H1 (cell line): Measurements from ENCODE around the gene ADGRV1. TPM values are rescaled to one million over a fixed set of nuclear protein-coding genes. Genes with fewer than 3 reads are reported as not detected.

ENCODE experiments used
- CTCF ChIA-PET: fragments of 300-600 bp; sonication (Branson Sonifier 250); formaldehyde crosslinking; loops from one replicate; lab custom pipeline; 2021; ENCODE audit not compliant: partially characterized antibody; lab: Charles Lee
- POLR2A ChIA-PET: fragments of 300-600 bp; sonication (Branson Sonifier 250); formaldehyde crosslinking; loops from one replicate; lab custom pipeline; 2021; ENCODE audit warnings: inconsistent platforms; ENCODE audit not compliant: partially characterized antibody; lab: Charles Lee
- DNase-seq, 2 experiments: peaks; one replicate each; pipeline versions ENCODE4 v3.0.0 to v3.0.0-alpha.2; 2010 to 2022; ENCODE audit warnings: low spot score in 2 of 2, low read depth in 1 of 2, mixed read lengths in 1 of 2
- FAIRE-seq: peaks from 2 replicates; lab custom pipeline; 2011; peaks lifted over from hg19 to GRCh38; lab: Jason Lieb, UNC
- H2AFZ ChIP-seq: 2 replicates; pipeline ENCODE4 v1.8.1; 2012; ENCODE audit warnings: low read length, inconsistent platforms
- H2AK5ac ChIP-seq: 2 replicates; pipeline ENCODE4 v1.6.1; 2013; ENCODE audit warnings: low read depth, low read length
- H2BK120ac ChIP-seq: replicated peaks from 2 replicates; pipeline ENCODE3; 2013; ENCODE audit warnings: low read depth, low read length, inconsistent platforms
- H2BK12ac ChIP-seq: 2 replicates; pipeline ENCODE4 v1.6.1; 2013; ENCODE audit warnings: low read depth, low read length
- H2BK15ac ChIP-seq: 2 replicates; pipeline ENCODE4 v1.6.1; 2013; ENCODE audit warnings: low read length
- H2BK20ac ChIP-seq: 2 replicates; pipeline ENCODE4 v1.6.1; 2013; ENCODE audit warnings: low read length
- H2BK5ac ChIP-seq: 2 replicates; pipeline ENCODE4 v1.6.1; 2013; ENCODE audit warnings: low read depth, low read length
- H3K14ac ChIP-seq: 2 replicates; pipeline ENCODE4 v1.6.1; 2013; ENCODE audit warnings: inconsistent platforms; ENCODE audit not compliant: insufficient read length
- H3K18ac ChIP-seq: 2 replicates; pipeline ENCODE4 v1.6.1; 2013; ENCODE audit warnings: low read length; ENCODE audit errors: extremely low read depth
- H3K23ac ChIP-seq: 2 replicates; pipeline ENCODE4 v1.6.1; 2013; ENCODE audit warnings: inconsistent platforms; ENCODE audit not compliant: insufficient read length
- H3K23me2 ChIP-seq: 2 replicates; pipeline ENCODE4 v1.6.1; 2013; ENCODE audit warnings: low read depth, low read length
- H3K27ac ChIP-seq: 2 replicates; pipeline ENCODE4 v1.6.1; 2011; ENCODE audit warnings: low read depth, low read length, inconsistent platforms
- H3K27me3 ChIP-seq, 4 experiments: replicated peaks in 1 of 4; 1 replicate in 1 of 4; 2 replicates in 3 of 4; pipeline versions ENCODE4 v1.6.1 to v1.8.1; 2011 to 2013; ENCODE audit warnings: low read length in 3 of 4, mild to moderate bottlenecking in 3 of 4, inconsistent platforms in 2 of 4, mixed read lengths in 2 of 4, moderate library complexity in 1 of 4; ENCODE audit not compliant: control insufficient read depth in 3 of 4, insufficient read depth in 3 of 4; ENCODE audit errors: extremely low read depth in 1 of 4
- H3K36me3 ChIP-seq, 4 experiments: 2 replicates each; pipeline versions ENCODE4 v1.6.1 to v1.8.1; 2011 to 2013; ENCODE audit warnings: mild to moderate bottlenecking in 4 of 4, low read length in 3 of 4, moderate library complexity in 2 of 4, control low read depth in 1 of 4, inconsistent platforms in 1 of 4; ENCODE audit not compliant: insufficient read depth in 4 of 4, control insufficient read depth in 2 of 4
- H3K4ac ChIP-seq: replicated peaks from 2 replicates; pipeline ENCODE3; 2013; ENCODE audit warnings: low read length, low read depth, mixed read lengths, inconsistent platforms; ENCODE audit not compliant: insufficient read length
- H3K4me1 ChIP-seq, 4 experiments: replicated peaks in 1 of 4; 1 replicate in 1 of 4; 2 replicates in 3 of 4; pipeline versions ENCODE4 v1.6.1 to v1.8.1; 2011 to 2013; ENCODE audit warnings: low read length in 3 of 4, inconsistent platforms in 2 of 4, mixed read lengths in 1 of 4; ENCODE audit not compliant: insufficient read depth in 4 of 4, control insufficient read depth in 3 of 4
- H3K4me2 ChIP-seq, 2 experiments: 2 replicates each; pipeline versions ENCODE4 v1.6.1 to v1.8.1; 2011 to 2013; ENCODE audit warnings: low read depth in 2 of 2, low read length in 2 of 2, control low read depth in 1 of 2, inconsistent platforms in 1 of 2, mild to moderate bottlenecking in 1 of 2; ENCODE audit not compliant: insufficient read depth in 1 of 2
- H3K4me3 ChIP-seq, 4 experiments: fragments of 200-600, 300-600 bp in 1 of 4; sonication (generic), shearing (Covaris generic), sonication (Bioruptor Twin) in 1 of 4; 2 replicates each; pipeline versions ENCODE4 v1.5.1 to v1.8.1; 2011 to 2016; ENCODE audit warnings: low read length in 4 of 4, low read depth in 3 of 4, control low read depth in 2 of 4, inconsistent platforms in 2 of 4, mild to moderate bottlenecking in 2 of 4, mixed read lengths in 1 of 4, moderate library complexity in 1 of 4; ENCODE audit not compliant: insufficient read depth in 2 of 4; ENCODE audit errors: extremely low read depth in 1 of 4
- H3K56ac ChIP-seq: replicated peaks from 2 replicates; pipeline ENCODE3; 2013; ENCODE audit warnings: low read depth, mild to moderate bottlenecking, mixed read lengths, low read length, inconsistent platforms; ENCODE audit not compliant: insufficient read length
- H3K79me1 ChIP-seq: 2 replicates; pipeline ENCODE4 v1.6.1; 2013; ENCODE audit warnings: low read depth, low read length, control low read depth
- H3K79me2 ChIP-seq, 2 experiments: 2 replicates each; pipeline versions ENCODE4 v1.6.1 to v1.8.1; 2012 to 2013; ENCODE audit warnings: low read length in 2 of 2, mild to moderate bottlenecking in 2 of 2, inconsistent platforms in 1 of 2; ENCODE audit not compliant: insufficient read depth in 2 of 2, control insufficient read depth in 1 of 2
- H3K9ac ChIP-seq, 4 experiments: replicated peaks in 1 of 4; 1 replicate in 1 of 4; 2 replicates in 3 of 4; pipeline versions ENCODE4 v1.6.1 to v1.8.1; 2011 to 2013; ENCODE audit warnings: low read depth in 3 of 4, low read length in 3 of 4, control low read depth in 2 of 4, mild to moderate bottlenecking in 2 of 4, moderate library complexity in 2 of 4, inconsistent platforms in 1 of 4; ENCODE audit errors: extremely low read depth in 1 of 4
- H3K9me3 ChIP-seq, 2 experiments: 2 replicates each; pipeline versions ENCODE4 v1.6.1 to v1.8.1; 2012 to 2013; ENCODE audit warnings: mild to moderate bottlenecking in 2 of 2, moderate library complexity in 2 of 2, control low read depth in 1 of 2, inconsistent platforms in 1 of 2, low read depth in 1 of 2, low read length in 1 of 2, mixed read lengths in 1 of 2; ENCODE audit not compliant: insufficient read depth in 2 of 2
- H4K20me1 ChIP-seq, 2 experiments: replicated peaks in 1 of 2; 2 replicates each; pipeline versions ENCODE3 to v1.8.1; 2011 to 2013; ENCODE audit warnings: inconsistent platforms in 2 of 2, low read length in 2 of 2, mild to moderate bottlenecking in 1 of 2; ENCODE audit not compliant: insufficient read depth in 2 of 2, control insufficient read depth in 1 of 2
- H4K5ac ChIP-seq: 2 replicates; pipeline ENCODE4 v1.6.1; 2013; ENCODE audit warnings: low read length, low read depth, mixed read lengths, inconsistent platforms; ENCODE audit not compliant: insufficient read length
- H4K8ac ChIP-seq: 2 replicates; pipeline ENCODE4 v1.8.0; 2013; ENCODE audit warnings: mild to moderate bottlenecking, moderate library complexity, low read length, inconsistent platforms; ENCODE audit not compliant: insufficient read depth; ENCODE audit errors: extremely low read depth
- H4K91ac ChIP-seq: replicated peaks from 2 replicates; pipeline ENCODE3; 2013; ENCODE audit warnings: low read length, mixed read lengths, inconsistent platforms; ENCODE audit not compliant: insufficient read length
- EGR1 ChIP-seq: IDR thresholded peaks from 2 replicates; pipeline ENCODE4 v1.6.1; 2011; ENCODE audit warnings: low read depth, low read length, borderline replicate concordance
- WGBS, 2 experiments: shearing (Covaris generic) in 1 of 2; methylation state at CpG; one replicate each; pipeline versions ENCODE4 v1.1.6 to v1.1.7; 2013 to 2015; ENCODE audit warnings: low lambda C conversion rate in 2 of 2, mixed read lengths in 2 of 2, inconsistent platforms in 1 of 2, low coverage in 1 of 2, missing lambda C conversion rate in 1 of 2; ENCODE audit not compliant: insufficient replicate concordance in 2 of 2, insufficient coverage in 1 of 2, insufficient read length in 1 of 2; ENCODE audit errors: extremely low coverage in 1 of 2, missing lambda C conversion rate in 1 of 2; 5-methylcytosine and 5-hydroxymethylcytosine counted together
- polyA plus RNA-seq, 7 experiments: library from polyadenylated mRNA; depleted of rRNA in 3 of 7; stranded (reverse) in 5 of 7; unstranded in 2 of 7; fragments of >200 nt in 5 of 7; fragments of 200-250 nt in 2 of 7; gene quantifications; 1 replicate in 5 of 7; 2 replicates in 1 of 7; 4 replicates in 1 of 7; pipeline versions ENCODE4 v1.2.1 to v1.2.3, GENCODE V29; 2011 to 2013; ENCODE audit warnings: missing spikeins in 2 of 7, mixed read lengths in 2 of 7
- total RNA-seq: library from RNA; stranded (reverse); fragmentation: NEBNext Ultra II Directional; extraction: Animal tissue kit (Norgen Biotek cat#: 25700); gene quantifications from 2 replicates; pipeline ENCODE4 v1.2.1, GENCODE V29; 2021

Gene ADGRV1
- total and polyA plus RNA-seq, 2 of the 8 experiments (the other 6 are each of a cell fraction or from before 2014, with no cell fraction given) = 53.1 to 62.2 TPM

GRCh38 chr5:91038180-91038808 lies 479.7 kb downstream of the ADGRV1 start:
- H3K4me1 ChIP-seq = peaks cover 4 to 11% (median 6%) of the 10 kb centered on the region in 4 experiments; a peak in 6 of 7 replicates
- H2BK12ac ChIP-seq = no peak overlapping the region
- no peak overlapping the region for H3K18ac ChIP-seq
- H3K4me3 ChIP-seq = peak overlapping the region in 1 of 4 experiments; percentile 19; a peak in 1 of 8 replicates
- H3K9me3 ChIP-seq = no peaks in the 10 kb centered on the region; a peak in 1 of 4 replicates
- H3K79me2 ChIP-seq = no peaks in the 10 kb centered on the region
- peaks cover 0 to 3% (median 0%) of the 10 kb centered on the region in 4 experiments; a peak in 1 of 8 replicates for H3K36me3 ChIP-seq
- WGBS, 2 experiments = 49% methylated on average over 2 of the region's 2 CpGs; no CpG with 5 or more reads in 1 of the 2 experiments
- H2AK5ac ChIP-seq = no peak overlapping the region
- H2AFZ ChIP-seq = no peak overlapping the region
- FAIRE-seq (peak; percentile 66), DNase-seq (no peak)
- POLR2A ChIA-PET = no interaction called here
- no peak overlapping the region for H4K8ac ChIP-seq
- peaks cover under 1% of the 10 kb centered on the region; the same call in 1 of the 2 replicates for H3K79me1 ChIP-seq
- H3K4me2 ChIP-seq = peak overlapping the region; percentile 37 to 67
- H4K5ac ChIP-seq = peak overlapping the region; percentile 23
- no peak overlapping the region for H2BK15ac ChIP-seq
- no peak overlapping the region for H3K56ac ChIP-seq
- H3K27ac ChIP-seq = 0 out of 2 replicates have a peak overlapping the region, but pooled peaks have one; percentile 25
- H3K23me2 ChIP-seq = no peaks in the 10 kb centered on the region
- no peak overlapping the region for H2BK120ac ChIP-seq
- 0 out of 2 replicates have a peak overlapping the region, but pooled peaks have one; percentile 16 for H2BK20ac ChIP-seq
- 0 out of 2 replicates have a peak overlapping the region, but pooled peaks have one; percentile 12 for H2BK5ac ChIP-seq
- no peak overlapping the region for H3K23ac ChIP-seq
- no peak overlapping the region for H3K14ac ChIP-seq
- H3K27me3 ChIP-seq = no peaks in the 10 kb centered on the region
- CTCF ChIA-PET = interaction anchor here (0.6 to 1.5 kb wide), 4 partner anchors 31 to 381 kb away, joined by 3 to 6 read pairs (median 4); no protein-coding TSS in a partner anchor
- no peak overlapping the region for H3K4ac ChIP-seq
- no peak overlapping the region for H4K91ac ChIP-seq
- no peaks in the 10 kb centered on the region for H4K20me1 ChIP-seq
- no peak overlapping the region for H3K9ac ChIP-seq
- TF ChIP-seq EGR1 = no peak
